HG02678 (cell line): ENCODE results near the gene IGFBP4.

Experiments used
- ATAC-seq: cut with Tn5 transposase; IDR thresholded peaks from one replicate; pipeline ENCODE4 v1.9.1; 2021; ENCODE audit warnings: mild to moderate bottlenecking, moderate library complexity; ENCODE audit not compliant: unreplicated experiment

The IGFBP4 gene

DNA sequence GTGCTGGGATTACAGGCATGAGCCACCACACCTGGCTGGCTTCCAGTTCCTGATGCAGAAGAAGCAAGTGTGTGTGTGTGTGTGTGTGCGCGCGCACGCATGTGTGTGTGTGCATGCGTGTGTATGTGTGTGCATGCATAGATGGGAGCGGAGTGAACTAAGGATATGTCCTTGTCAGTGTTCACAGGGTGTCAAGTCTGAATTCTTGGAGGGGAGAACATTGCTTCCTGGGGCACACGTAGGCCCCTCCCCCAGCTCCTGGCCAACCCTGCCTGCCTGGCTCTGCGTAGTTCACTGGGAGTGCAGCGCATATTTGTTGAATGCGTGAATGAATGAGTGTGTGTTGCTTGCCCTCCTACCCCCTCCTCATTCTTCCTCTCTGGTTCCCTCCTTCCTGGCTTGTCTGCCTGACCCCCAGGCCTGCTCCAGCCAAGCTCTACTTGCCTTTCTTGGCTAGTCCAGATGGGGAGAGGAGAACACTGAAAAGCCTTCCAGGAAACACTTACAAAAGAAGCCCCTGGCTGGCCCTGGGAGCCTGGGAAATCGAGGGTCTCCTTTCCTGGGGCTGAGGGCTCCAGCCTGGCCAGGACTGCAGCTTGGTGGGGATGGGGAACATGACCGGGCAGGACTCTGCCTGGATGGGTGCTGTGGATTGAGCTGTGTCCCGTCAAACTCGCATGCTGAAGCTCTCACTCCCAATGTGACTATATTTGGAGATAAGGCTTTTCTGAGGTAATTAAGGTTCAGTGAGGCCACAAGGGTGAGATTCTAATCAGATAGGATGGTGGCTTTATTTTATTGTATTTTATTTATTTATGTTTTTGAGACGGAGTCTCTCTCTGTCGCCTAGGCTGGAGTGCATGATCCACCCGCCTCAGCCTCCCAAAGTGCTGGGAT lies 27.9 kb downstream of the IGFBP4 start:
- ATAC-seq, result no peak

GRCh38 chr17:40471846-40472732 lies 28.8 kb downstream of the IGFBP4 start:
- no peak for ATAC-seq

GRCh38 chr17:40472733-40473452 lies 29.6 kb downstream of the IGFBP4 start:
- ATAC-seq, result no peak

DNA sequence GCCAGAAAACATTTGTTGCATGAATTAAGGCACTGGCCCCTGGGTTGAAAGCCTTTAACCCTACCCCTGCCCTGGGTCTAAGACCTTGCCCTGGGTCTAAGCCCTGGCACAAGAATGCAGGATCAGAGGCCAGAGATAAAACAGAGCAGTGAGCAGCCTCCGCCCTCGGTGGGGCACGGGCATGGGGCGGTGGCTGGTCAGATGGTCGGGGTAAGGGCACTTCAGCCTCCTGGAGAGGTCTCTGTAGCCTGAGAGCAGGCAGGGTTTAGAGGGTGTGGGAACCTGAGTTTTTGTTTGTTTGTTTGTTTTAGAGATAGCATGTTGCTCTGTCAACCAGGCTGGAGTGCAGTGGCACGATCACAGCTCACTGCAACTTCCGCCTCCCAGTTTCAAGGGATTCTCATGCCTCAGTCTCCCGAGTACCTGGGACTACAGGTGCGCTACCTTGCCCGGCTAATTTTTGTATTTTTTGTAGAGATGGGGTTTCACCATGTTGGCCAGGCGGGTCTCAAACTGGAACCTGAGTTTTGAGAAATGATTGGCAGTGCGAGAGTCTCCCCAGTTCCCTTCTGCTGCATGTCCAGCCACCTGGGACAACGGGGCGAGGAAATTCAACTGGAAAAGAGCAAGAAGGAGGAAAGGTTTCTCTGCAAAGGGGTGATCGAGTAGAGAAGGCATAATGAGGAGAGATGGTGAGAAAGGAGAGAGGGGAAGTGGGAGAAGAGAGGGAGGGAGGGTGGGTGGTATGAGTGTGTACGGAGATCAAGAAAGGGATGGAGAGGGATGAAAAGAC lies 30.5 kb downstream of the IGFBP4 start:
- no peak for ATAC-seq

DNA sequence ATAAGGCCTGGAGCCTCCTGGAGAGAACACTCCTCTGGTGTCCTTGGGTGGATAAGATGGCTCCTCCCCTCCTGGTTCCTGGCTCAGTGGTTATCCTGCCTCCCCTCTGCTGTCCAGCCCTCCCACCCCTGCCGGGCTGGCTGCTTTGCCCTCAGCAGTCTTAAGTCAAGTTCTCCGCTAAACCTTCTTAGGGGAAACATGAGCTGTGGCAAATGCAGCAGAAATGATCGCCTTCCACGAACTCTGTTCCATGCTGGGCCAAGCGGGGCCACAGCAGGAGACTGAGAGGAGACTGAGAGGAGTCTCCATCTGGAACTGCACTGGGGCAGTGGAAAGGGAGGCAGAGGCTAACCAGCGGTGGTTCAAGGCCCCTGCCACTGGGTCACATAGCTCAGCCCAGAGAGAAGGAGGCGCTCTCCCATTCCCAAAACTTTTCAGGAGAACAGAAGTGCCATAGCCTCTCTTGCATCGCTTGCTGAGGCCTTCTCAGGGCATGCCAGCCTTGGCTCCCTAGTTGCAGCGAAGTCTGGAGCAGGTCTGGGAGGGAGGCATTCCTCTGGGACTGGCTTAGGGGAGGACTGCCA lies 31.3 kb downstream of the IGFBP4 start:
- no peak for ATAC-seq

GRCh38 chr17:40475234-40475908 lies 32.1 kb downstream of the IGFBP4 start:
- no peak for ATAC-seq

GRCh38 chr17:40477796-40478195 lies 34.5 kb downstream of the IGFBP4 start:
- ATAC-seq, result no peak

DNA sequence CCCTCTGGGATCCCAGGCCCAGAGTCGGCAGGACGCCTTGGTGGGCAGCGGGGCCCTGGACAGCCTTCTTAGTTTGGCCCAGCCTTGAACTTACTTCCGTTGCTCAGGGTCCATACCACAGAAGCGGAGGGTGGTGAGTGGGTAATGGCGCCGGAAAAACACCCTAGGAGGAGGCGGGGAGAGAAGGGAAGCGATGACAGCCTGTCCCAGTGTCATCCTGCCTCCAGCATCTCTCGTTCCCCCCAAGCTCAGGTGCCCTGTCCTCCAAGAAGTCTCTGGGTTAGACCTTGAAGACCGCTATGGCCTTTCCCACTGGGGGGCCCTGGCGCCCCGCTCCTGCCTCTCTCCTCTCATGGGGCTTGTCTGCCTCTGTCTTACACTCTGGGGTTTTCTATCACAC lies 35.2 kb downstream of the IGFBP4 start:
- ATAC-seq, result no peak

DNA sequence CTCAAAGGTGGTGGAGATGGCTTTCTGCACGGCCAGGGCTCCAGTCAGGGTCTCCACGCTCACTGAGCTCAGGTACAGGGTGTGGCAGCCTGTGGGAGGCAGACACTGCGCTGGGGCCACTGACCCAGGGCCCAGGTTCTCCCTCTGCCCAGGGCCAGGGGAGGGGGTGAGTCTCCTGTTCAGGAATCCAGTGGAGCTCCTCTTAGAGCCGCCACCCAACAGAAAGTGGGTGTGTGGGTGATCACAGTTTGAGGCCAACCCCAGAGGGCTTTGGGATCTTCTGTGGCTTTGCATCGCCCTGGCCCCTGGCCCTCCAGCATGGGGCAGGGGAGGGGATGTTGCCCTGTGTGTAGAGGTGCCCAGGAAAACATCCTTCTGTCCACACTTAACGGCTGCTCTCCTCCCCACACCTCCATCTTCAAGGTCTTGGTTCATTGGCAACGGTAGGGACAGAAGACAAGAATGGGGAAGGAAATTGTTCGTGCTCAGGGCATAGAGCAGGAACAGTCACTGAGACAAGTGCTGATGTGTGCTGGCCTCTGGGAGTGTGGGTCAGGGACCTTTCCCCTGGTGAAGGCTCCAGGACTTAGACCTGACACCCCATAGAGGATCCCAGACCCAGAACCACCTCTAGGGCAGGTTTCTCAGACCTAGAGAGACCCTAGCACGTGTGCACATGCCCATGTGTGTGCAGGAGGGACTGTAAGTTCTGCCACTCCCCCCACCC lies 36.7 kb downstream of the IGFBP4 start:
- no peak for ATAC-seq

DNA sequence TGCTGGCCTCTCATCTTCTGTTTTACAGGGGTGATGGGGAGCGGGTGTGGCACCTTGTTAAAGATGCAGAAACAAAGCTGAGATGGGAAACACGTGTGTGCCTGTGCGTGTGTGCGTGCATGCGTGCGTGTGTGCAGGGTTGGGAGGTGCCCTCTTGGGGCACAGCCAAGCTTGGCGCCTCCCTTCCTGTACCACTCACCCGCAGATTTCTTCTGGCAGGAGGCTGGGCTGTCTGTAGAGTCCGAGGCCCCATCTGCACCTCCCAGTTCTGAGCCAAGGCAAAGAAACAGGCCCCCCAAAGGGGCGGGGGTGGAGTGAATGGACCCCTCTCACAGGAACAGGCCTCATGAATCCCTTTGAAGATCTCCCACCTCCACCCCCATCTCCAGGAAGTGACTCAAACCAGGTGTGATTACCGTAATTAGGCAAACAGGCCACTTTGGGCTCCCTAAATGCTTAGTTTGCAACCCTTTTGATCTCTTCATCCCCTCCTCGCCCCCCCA lies 37.3 kb downstream of the IGFBP4 start:
- ATAC-seq, result no peak

DNA sequence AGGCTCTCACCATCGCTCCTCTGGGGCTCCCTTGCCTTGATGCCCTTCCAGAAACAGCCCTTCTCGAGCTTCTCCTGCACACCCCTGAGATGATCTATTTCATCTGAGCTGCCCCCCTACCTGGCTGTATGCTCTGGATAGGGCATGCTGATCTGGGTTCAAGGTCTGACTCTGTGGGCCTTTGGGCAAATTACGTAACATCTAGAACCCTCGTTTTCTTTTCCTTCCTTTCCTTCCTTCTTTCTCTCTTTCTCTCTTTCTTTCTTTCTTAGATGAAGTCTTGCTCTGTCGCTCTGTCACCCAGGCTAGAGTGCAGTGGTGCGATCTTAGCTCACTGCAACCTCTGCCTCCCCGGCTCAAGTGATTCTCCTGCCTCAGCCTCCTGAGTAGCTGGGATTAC lies 37.9 kb downstream of the IGFBP4 start:
- no peak for ATAC-seq

- no peak for ATAC-seq
Observed at GRCh38 chr17:40482722-40483121, 39.5 kb downstream of the IGFBP4 start.

DNA sequence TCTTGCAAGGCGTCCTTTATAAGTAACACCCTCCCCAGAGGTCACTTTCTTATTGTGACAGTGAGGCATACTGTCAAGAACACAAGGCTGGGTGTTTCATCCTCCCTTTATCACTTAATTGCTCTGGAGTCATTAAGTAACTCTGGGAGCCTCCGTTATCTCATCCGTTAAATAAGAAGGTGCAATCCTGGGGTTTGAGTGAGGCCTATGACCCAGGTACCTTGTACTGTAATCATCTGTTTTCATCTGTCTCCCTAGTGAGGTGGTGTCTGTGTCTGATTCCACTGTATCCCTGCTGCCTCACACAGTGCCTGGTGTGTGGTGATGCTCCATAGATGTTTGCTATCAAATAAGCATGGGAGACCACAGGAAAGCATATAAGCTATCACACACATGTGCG lies 40.4 kb downstream of the IGFBP4 start:
- ATAC-seq, result no peak

DNA sequence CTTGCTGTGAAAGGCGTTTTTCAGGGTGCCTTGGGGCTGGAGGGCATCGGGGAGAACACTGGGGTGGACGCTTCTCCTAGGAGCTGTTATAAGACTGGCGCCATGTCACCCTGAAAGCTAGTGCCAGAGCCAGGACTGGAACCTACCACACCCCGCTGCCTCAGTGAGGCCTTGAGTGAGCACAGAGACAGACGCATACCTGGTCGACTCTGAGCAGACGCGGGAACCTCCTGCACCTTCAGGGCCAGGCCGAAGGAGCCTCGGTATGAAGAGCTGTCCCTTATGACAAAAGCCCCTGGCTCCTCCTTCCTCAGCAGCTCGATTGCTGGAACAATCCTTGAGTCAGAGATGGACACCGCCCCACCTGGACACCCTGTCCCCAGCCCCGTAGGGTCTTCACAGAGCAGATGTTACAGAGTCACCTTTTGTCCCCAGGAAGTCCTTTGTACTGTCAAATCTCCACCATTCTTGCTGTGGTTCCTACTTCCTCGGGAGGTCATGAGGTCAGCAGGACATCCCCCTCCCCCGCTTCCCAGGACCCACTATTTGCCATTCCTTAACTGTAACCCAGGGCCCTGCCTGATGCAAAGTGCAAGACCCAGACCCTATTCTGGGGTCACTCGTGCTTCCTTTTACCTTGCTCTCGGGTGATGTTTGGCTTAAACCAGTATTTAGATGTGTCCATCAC lies 41.2 kb downstream of the IGFBP4 start:
- no peak for ATAC-seq

- no peak for ATAC-seq
Observed at GRCh38 chr17:40484973-40485530, 41.8 kb downstream of the IGFBP4 start.

- no peak for ATAC-seq
Observed at GRCh38 chr17:40485851-40486521, 42.7 kb downstream of the IGFBP4 start.
